NCI-H446 (cell line): ENCODE data around the gene AADAT.

Source experiments
- DNase-seq, 2 experiments: peaks; one replicate each; lab custom pipeline; 2025; lab: John Stamatoyannopoulos, UW

Gene AADAT

GRCh38 chr4:170033999-170034398, 55.8 kb downstream of the AADAT start:
- no peak for DNase-seq

- no peak for DNase-seq
These were observed 59.6 kb downstream of the AADAT start for GRCh38 chr4:170030121-170030520.

- peak; percentile 90 to 94 for DNase-seq
These were observed 62.5 kb downstream of the AADAT start for GRCh38 chr4:170027181-170027829.

- peak; percentile 18 to 91 for DNase-seq
These were observed 63.3 kb downstream of the AADAT start, which contains the start of gene MFAP3L for GRCh38 chr4:170026253-170027021. Gene MFAP3L (minus strand): TSS chr4:170026395. CDS start chr4:170005877, 20,518 bp downstream.

- DNase-seq = no peak
These were observed 64.1 kb downstream of the AADAT start for GRCh38 chr4:170025523-170026252.

- DNase-seq = no peak
These were observed 67.5 kb downstream of the AADAT start for GRCh38 chr4:170022211-170022610.

- no peak for DNase-seq
These were observed 72.5 kb downstream of the AADAT start for GRCh38 chr4:170017252-170017651.

- peak in 1 of 2 experiments; percentile 21 for DNase-seq
These were observed 74.5 kb downstream of the AADAT start for GRCh38 chr4:170015285-170015684.

GRCh38 chr4:170014359-170015011, 75.3 kb downstream of the AADAT start:
- DNase-seq = peak in 1 of 2 experiments; percentile 39

- DNase-seq = no peak
These were observed 77.2 kb downstream of the AADAT start for GRCh38 chr4:170012629-170012958.

GRCh38 chr4:170011921-170012628, 77.7 kb downstream of the AADAT start:
- no peak for DNase-seq
